T-helper 2 cell treated with Interferon-gamma antibody and Interleukin-4, amounts not matched to agents 100 ng/mL and 5 ng/mL, for 36 hours (primary cell): Measurements from ENCODE around the gene PCDH18. TPM values are rescaled to one million over a fixed set of nuclear protein-coding genes. Genes with fewer than 3 reads are reported as not detected.
"Not testable (repeated sequence)": the region's sequence is repeated elsewhere in the genome, so short reads cannot be mapped to it uniquely, and the experiment has no call there.

ENCODE experiments used
- intact Hi-C: fragments of 100-400 bp; cut with micrococcal nuclease; formaldehyde crosslinking; loops from one replicate; pipeline ENCODE4 v1.15.1; 2023
- total RNA-seq: library from RNA; stranded (reverse); gene quantifications from 2 replicates; pipeline ENCODE4 v1.2.3, GENCODE V29; 2022

The PCDH18 gene
- total RNA-seq, 1 donor from 2014 or later: 0.09 TPM

DNA sequence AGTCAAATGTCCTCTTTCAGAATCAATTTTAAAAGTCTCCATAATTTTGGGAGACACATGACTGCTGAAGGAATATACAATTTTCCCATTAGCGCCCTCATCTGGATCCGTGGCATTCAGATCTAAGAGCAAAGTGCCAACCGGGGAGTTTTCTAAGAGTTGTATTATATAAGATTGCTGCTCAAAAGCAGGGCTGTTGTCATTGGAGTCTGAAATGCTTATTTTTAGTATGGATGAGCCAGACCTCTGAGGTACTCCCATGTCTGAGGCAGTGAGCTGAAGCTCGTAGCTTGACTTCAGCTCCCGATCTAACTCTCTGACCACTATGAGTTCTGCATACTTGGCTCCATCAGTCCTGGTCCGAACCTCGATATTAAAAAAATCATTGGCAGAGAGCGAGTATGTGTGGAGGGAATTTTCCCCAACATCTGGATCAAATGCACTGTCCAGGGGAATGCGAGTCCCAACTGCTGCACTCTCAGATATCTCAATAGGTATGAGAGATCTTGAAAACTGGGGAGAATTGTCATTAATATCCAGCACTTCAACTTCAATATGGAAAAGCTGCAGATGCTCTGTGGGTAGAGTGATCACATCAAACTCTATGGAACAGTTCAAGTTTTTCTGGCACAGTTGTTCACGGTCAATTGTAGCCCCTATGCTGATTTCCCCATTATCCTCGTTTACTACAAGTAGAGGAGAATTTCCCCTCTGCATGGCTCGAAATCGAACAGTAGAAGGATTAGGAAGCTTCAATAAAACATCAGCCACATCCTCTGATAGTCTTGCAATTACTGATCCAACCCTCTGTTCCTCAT is 917 bp downstream of the PCDH18 start:
- intact Hi-C loops: no loop called here

DNA sequence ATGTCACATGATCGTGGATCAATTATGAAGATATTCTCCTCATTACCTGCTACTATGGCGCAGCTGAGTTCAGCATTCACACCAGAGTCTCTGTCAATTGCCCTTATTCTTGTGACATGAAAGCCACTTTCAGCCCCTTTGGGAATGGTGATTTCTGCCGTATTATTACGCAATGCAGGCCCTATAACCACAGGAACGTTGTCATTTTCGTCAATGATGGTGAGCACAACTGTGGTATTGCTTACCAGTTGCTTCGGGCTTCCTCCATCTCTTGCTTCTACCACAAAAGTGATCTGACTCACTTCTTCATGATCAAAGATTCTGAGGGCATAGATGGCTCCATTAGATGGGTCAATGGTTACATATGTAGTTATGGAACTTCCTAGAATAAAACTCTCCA is 2.1 kb downstream of the PCDH18 start:
- intact Hi-C loops: no loop called here

DNA sequence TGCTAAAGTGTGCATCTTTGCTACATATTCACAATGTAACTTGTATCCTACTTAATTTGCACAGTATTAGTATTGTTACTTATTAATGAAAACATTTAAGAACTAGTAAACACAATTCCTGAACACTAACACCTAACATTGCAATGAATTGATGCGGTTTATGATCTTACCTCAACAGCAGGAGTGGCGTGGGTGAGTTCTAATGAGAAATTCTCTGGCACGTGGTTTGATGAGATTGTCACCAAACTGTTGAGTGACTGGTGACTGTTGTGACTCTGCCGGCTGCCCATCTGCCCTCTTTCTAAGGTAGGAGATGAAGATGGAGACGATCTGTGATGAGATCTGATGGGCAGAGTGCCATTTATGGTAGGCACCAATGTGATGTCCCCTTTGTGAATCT is 2.9 kb downstream of the PCDH18 start:
- intact Hi-C loops: no loop called here

DNA sequence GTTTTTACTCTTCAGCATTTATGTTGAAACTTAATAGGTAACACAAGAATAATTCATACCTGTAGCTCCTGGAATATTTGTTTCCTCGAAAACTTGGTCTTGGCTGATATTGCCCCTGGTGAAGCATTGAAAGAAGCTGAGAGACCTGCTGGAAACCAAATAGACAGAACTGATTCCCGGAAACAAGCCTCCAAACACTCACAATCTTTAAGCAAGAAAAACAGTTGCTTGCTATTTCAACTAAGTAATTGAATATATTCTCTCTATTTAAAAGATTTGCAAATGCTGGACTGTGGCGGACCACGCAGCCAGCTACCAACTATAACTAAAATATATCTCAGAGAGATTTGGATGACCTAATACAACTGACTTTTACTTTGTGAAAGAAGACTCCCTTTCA is 3.6 kb downstream of the PCDH18 start:
- intact Hi-C loops: no loop called here

DNA sequence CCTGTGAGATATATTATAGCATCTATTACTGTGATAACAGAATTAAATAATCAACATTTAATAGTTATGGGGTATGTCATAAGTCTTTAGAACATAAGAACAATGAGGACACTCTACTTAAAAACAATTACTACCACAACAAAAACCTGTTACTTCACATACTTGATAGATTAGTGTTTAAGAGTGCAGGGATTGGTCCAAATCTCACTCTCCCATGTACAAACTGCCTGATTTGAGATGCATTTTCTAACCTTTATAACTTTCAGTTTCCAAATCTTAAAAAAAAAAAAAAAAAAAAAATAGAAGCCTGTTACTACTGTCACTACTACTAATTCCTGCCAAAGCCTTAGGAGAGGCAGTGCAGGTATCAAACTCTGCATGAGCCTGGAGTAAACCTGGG is 5.6 kb downstream of the PCDH18 start:
- intact Hi-C loops: no loop called here

DNA sequence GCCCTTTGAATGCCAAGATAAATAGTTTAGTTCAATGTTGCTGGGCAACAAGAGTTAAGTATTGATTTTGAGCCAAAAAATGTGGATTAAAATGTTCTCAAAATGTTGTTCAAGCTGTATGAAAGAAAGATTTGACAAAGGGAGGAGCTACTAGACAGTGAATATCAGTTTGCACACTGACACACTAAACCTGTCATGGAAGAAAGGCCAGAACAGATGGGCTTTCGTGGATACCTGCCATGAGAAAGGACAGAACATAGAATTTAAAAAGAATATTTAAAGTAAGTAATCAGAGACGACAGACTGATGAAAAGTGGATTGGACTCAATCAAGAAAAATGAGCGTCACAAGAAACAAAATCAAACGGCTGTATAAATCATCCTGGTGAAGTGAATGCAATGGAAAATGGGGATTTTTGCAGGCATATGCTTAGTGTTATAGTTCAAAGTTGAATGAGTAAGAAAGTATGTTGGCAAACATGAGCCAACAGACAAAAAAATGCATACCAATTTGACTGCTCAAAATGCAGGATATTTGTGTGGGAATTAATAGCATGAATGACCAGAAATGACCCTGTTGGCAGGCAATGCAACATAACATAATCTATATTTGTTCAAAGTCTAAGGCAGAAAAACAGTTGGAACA is 7.4 kb downstream of the PCDH18 start:
- intact Hi-C loops: no loop called here

DNA sequence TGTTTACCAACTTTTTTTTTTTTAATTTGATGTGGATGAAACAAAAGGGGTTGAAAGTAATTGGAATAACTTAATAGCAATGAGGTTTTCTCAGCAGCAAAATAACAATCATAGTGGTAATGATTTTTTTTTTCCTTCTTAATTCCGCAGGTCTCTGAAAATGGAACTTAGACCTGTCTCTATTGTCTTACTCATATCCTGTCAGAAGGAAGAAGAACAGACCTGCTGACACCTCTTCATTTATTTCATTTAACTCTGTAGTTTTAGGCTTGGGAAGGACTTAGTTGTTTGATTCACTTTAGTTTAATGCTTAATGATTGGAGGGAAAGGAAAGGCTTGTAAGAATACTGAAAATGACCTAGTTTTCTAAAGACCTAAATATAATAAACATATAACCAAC is 9.0 kb downstream of the PCDH18 start:
- intact Hi-C loops: no loop called here

DNA sequence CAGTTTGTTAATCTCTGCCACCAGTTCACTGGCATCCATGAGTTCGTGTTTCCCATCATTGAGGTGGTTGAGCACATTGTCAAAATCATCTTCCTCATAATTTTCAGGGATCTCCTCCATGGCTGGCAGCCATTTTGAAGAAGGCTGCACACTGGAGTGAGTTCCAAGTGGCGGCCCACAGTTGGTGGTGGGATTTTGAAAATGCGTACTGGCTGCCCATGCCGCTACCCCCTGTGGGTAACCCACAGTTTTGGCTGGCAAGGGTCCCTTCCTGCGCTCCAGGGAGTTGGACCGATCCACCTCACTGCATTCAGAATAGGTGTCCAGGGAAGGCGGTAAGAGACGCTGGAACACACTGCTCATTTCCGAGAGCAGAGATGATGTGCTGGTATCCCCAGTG is 11.2 kb downstream of the PCDH18 start:
- intact Hi-C loops: no loop called here

DNA sequence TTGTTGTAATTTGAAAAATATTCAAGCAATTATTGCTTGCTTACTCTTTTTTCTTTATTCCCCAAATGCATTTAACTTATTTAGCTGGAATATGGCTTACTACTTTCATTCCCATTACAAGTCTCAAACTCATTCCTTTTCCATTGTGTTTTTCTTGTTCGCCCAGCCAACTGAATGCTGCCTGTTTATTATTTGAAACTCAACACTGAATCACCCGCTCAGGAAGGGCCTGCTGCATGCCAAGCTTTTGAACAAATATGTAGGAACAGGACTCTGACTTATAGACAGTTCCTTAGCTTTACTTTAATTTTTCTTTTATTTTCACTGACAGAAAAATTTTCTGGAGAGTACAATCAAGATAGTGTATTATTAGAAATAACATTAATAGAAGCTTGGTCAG is 12.9 kb downstream of the PCDH18 start:
- intact Hi-C loops: no loop called here

DNA sequence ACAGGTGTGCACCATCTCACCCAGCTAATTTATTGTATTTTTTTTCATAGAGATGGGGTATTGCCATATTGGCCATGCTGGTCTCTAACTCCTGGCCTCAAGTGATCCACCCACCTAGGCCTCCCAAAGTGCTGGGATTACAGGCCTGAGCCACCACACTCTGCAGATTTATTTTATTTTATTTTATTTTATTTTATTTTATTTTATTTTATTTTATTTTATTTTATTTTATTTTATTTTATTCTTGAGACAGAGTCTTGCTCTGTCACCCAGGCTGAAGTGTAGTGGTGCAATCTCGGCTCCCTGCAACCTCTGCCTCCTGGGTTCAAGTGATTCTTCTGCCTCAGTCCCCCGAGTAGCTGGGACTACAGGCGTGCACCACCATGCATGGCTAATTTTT is 15.0 kb downstream of the PCDH18 start:
- intact Hi-C loops: not testable (repeated sequence)

DNA sequence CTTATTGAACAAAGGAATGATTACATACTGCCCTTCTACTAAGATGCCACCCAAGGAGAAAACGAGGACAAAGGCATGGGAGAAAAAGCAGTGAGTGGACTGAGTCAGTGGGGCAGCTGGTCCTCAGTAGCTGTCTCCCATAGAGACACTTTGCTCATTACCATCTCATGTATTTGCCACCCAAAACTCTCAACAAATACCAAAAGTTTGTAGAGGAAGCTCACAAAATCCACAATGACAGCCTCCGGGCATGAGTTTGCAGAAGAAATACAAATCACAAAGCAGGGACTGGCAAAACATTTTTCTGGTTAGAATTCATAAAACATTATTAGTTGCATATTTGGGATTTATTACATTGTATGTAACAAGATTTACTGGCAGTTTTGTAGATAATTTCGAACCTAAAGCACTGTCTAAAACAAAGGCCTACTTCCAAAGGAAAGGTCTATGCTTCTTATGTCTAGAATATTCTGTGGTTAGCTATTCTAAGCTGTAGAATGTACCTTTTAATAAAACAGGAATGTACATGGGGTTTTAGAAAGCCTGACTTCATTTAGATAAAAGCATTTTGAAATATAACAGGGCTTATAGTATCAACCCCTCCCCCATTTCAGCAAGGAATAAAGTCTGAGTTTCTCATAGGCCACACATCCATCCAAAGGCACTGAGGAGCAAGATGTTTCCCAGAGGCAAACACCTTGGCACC is 17.7 kb downstream of the PCDH18 start:
- intact Hi-C loops: no loop called here

DNA sequence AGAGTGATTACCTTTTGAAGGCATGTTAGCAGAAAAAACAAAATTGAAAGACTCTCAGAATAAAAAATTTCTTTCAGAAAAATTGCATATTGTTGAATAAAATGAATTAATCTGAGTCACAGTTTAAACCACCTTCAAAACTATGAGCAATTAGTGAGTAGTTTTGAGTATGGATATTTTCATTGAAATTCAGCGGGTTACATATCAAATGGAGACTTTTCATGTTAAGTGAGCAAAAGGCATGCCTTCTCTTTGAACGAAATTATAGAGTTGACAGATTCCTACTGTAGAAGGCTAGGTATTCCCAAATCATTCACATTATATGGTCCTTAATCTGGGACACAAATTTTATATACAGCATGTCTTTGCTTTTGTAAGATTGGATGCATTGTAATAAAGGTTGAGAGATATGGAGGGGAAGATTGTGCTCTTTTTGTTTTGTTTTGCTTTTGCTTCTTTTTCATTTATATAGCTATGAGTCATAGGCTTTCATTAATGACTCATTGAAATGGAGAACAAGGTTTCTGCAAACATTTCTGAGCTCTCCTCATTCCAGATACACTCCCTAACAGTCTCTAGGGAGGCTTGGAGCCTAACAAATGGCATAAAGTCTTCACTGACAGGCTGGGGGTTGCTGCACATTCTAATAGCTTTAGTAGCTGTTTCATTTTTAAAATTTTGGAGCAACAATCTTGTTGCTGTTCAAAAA is 21.6 kb downstream of the PCDH18 start:
- intact Hi-C loops: no loop called here

DNA sequence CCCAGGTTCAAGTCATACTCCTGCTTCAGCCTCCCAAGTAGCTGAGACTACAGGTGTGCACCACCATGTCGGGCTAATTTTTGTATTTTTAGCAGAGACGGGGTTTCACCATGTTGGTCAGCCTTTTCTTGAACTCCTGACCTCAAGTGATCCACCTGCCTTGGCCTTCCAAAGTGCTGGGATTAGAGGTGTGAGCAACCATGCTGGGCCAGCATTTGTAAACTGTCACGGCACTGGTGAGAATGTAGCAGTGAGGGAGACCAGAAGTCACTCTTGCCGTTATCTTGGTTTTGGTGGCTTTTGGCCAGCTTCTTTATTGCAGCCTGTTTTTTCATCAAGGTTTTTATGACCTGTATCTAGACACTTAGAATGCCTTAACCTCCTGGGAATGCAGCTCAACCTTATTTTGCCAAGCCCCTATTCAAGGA is 22.4 kb downstream of the PCDH18 start:
- intact Hi-C loops: no loop called here

DNA sequence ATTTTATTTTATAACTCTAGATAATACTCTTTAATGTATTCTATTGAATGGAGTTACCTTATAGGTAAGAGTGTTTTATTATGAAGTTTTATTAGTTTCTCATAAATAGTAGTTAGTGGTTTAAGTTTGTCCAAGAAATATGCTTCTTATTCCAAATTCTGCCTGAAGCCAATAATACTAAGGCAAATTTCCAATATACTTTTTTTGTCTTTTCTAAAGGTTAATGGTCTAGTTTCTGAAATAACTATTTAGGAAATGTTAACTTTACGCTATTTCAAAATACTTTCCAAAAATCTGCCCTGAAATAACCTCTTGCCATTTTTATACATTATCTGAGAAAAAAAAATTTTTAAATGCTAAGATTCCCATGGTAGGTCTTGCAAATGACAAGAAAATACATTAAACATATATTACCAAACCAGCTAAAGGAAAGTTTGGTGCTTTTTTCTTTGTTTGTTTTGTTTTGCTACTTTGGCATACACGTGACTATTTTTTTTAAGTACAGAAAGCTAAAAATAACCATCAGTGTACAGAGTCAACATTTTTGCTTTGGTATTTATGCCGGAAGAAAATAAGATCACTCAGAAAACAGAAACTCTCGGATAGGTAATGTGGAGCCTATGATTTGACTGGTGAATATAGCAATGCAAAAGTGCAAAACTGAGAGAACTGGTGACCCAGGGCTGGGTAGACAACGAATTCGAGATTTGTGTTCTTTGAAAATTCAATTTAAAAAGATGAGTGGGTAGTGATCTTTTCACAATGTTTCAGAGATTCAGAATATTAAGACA is 29.8 kb downstream of the PCDH18 start:
- intact Hi-C loops: no loop called here

DNA sequence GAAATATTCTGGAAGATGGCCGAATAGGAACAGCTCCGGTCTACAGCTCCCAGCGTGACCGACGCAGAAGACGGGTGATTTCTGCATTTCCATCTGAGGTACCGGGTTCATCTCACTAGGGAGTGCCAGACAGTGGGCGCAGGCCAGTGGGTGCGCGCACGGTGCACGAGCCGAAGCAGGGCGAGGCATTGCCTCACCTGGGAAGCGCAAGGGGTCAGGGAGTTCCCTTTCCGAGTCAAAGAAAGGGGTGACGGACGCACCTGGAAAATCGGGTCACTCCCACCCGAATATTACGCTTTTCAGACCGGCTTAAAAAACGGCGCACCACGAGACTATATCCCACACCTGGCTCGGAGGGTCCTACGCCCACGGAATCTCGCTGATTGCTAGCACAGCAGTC is 36.0 kb downstream of the PCDH18 start:
- intact Hi-C loops: not testable (repeated sequence)

DNA sequence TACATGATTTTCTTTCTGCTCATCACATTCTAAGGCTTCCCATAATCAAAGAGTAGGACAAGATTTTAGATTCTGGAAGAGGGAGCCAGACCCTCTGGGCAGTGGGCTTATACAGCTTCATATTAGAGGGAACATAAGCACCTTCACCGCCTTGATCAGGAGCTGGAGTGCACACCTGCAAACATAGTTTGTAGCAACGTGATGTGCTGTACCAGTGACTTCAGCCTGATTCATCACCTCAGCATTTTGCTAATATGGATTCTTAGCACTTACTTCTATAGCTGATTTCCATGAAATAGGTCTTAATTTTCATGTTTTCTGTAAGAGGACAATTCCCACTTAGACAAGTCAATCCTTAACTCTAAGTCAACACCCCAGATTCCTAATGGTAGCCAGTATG is 36.7 kb downstream of the PCDH18 start:
- intact Hi-C loops: no loop called here

DNA sequence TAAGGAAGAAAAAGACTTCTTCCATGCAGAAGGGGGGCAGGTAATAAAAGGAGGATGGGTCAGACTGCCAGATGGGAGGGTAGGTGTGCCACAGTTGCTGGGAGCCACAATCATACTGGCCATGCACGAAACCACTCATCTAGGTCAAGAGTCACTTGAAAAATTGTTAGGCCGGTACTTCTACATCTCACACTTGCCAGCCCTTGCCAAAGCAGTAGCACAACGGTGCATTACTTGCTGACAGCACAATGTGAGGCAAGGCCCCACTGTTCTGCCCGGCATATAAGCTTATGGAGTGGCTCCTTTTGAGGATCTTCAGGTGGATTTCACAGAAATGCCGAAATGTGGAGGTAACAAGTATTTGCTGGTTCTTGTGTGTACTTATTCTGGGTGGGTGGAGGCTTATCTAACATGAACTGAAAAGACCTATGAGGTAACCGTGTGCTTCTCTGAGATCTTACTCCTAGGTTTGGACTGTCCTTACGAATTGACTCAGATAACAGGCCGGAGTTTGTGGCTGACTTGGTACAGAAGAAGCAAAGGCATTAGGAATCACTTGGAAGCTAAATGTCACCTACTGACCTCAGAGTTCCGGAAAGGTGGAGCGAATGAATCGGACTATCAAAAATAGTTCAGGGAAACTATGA is 48.9 kb downstream of the PCDH18 start:
- intact Hi-C loops: not testable (repeated sequence)

DNA sequence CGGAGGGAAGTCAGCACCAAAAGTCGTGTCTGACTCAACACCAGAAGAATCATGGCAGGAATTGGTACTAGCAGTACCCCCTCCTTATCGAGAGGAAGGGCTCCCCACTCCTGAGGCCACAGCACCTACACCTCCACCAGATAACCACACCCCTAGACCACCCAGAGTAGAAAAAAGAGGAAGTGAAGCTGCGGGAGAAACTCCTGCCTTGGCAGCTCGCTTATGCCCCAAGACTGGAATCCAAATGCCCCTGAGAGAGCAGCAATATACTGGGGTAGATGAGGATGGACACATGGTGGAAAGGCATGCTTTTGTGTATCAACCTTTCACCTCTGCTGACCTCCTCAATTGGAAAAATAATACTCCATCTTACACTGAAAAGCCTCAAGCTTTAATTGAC is 52.6 kb downstream of the PCDH18 start:
- intact Hi-C loops: not testable (repeated sequence)

DNA sequence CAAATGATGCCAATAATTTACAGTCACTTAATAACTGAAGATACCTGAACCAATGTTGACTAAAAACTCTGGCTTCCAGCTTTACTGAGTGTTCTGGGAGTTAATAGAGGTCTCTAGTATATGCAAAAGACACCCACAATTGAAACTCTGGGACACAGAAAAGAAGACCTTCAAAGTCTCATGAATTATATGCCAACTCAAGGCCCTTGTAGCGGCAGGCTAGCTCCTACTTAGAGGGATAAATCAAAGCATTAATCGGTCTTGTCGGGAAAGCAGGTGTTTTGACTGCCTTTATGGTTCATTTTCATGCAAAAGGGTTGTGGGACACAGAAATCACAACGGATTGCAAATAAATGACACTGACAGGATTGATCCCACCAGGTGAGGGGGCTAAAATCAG is 55.9 kb downstream of the PCDH18 start:
- intact Hi-C loops: no loop called here

DNA sequence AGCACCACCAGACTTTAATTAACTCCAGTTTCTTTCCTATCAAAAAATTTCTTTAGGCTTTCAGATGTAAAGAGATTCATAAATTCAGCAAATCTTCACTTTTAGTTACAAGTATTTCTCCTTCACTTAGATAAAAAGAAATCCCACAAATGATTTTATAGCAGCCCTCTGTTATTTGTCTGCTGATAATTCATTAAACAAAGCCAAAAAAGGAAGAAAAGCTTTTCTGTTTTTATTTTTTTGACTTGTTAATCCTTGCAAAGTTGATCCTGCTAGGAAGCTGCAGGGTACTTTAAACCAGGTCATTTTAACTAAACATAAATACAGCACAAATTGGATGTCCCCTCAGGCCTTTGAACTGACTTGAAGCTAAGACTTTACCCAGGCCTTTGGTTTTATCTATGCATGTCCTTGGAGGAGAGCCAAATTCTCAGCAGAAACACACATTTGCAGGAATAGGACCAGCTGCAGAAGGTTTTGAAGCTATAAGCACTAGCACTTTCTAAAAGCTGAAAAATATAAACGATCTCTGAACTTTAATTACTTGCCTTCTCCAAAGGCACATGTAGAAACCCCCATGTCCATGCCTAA is 57.5 kb downstream of the PCDH18 start:
- intact Hi-C loops: no loop called here
